ENCODE measurements around the gene TRIM37.

TRIM37 gene

GRCh38 chr17:59124665-59125064 lies 18.0 kb upstream of the TRIM37 start:
- Histone ChIP-seq H3K9ac (ENCODE audit: low read length) (no peak overlapping the region), H4K20me1 (ENCODE audit: insufficient read depth, low read length) (no peaks in the 10 kb centered on the region), H3F3A (ENCODE audit: insufficient read depth, low read length) (no peaks in the 10 kb centered on the region), H3K79me2 (ENCODE audit: low read length) (peaks cover 33% of the 10 kb centered on the region), H3K4me2 (ENCODE audit: low read depth, low read length) (no peak overlapping the region), H3K27me3 (replicated peaks; ENCODE audit: insufficient read depth, low read length) (no peaks in the 10 kb centered on the region), H3K9me3 (replicated peaks; ENCODE audit: insufficient read depth, low read length) (no peaks in the 10 kb centered on the region), H3K36me3 (replicated peaks; ENCODE audit: insufficient read depth, low read length) (no peaks in the 10 kb centered on the region; the same call in 1 of the 2 replicates), H3K9me2 (replicated peaks; ENCODE audit: insufficient read depth, low read length) (no peaks in the 10 kb centered on the region), H3K27ac (ENCODE audit: low read length) (no peak overlapping the region), H3K4me3 (ENCODE audit: low read length) (no peak overlapping the region), H3K4me1 (ENCODE audit: low read length) (no peaks in the 10 kb centered on the region), H2AFZ (ENCODE audit: low read length) (no peak overlapping the region)
- TF ChIP-seq EZH2phosphoT487 (IDR thresholded peaks at IDR 0.05; ENCODE audit: low read length) (no peak), EZH2 (optimal IDR thresholded peaks at IDR 0.05; ENCODE audit: low read depth, low read length) (no peak), CTCF (IDR thresholded peaks at IDR 0.05; ENCODE audit: low read length) (no peak)
- no peak for DNase-seq

- H3K79me2 ChIP-seq (ENCODE audit: low read length), result peaks cover 34% of the 10 kb centered on the region
- no peak overlapping the region for H3K9ac ChIP-seq (ENCODE audit: low read length)
- no peak overlapping the region for H2AFZ ChIP-seq (ENCODE audit: low read length)
- no peaks in the 10 kb centered on the region for H3K9me2 ChIP-seq (replicated peaks; ENCODE audit: insufficient read depth, low read length)
- 0 out of 2 replicates have a peak, but pooled peaks cover 3% of the 10 kb centered on the region for H3F3A ChIP-seq (ENCODE audit: insufficient read depth, low read length)
- no peaks in the 10 kb centered on the region for H4K20me1 ChIP-seq (ENCODE audit: insufficient read depth, low read length)
- peaks cover 5% of the 10 kb centered on the region; the same call in 1 of the 2 replicates for H3K36me3 ChIP-seq (replicated peaks; ENCODE audit: insufficient read depth, low read length)
- TF ChIP-seq CTCF (IDR thresholded peaks at IDR 0.05; ENCODE audit: low read length) (no peak), EZH2phosphoT487 (IDR thresholded peaks at IDR 0.05; ENCODE audit: low read length) (no peak)
- no peaks in the 10 kb centered on the region for H3K27me3 ChIP-seq (replicated peaks; ENCODE audit: insufficient read depth, low read length)
- no peaks in the 10 kb centered on the region for H3K9me3 ChIP-seq (replicated peaks; ENCODE audit: insufficient read depth, low read length)
- H3K4me3 ChIP-seq (ENCODE audit: low read length), result no peak overlapping the region
- no peak overlapping the region for H3K4me2 ChIP-seq (ENCODE audit: low read depth, low read length)
- no peak overlapping the region for H3K27ac ChIP-seq (ENCODE audit: low read length)
- no peak for DNase-seq
- no peaks in the 10 kb centered on the region for H3K4me1 ChIP-seq (ENCODE audit: low read length)
Measured at GRCh38 chr17:59121901-59122480, 15.3 kb upstream of the TRIM37 start.

GRCh38 chr17:59115474-59115873 lies 8.8 kb upstream of the TRIM37 start:
- no peaks in the 10 kb centered on the region for H3K4me1 ChIP-seq (ENCODE audit: low read length)
- no peaks in the 10 kb centered on the region for H3K27me3 ChIP-seq (replicated peaks; ENCODE audit: insufficient read depth, low read length)
- TF ChIP-seq CTCF (IDR thresholded peaks at IDR 0.05; ENCODE audit: low read length), result no peak
- TF ChIP-seq EZH2phosphoT487 (IDR thresholded peaks at IDR 0.05; ENCODE audit: low read length), result no peak
- no peak for TF ChIP-seq EZH2 (optimal IDR thresholded peaks at IDR 0.05; ENCODE audit: low read depth, low read length)
- H3K36me3 ChIP-seq (replicated peaks; ENCODE audit: insufficient read depth, low read length), result peaks cover 5% of the 10 kb centered on the region; the same call in 1 of the 2 replicates
- no peak overlapping the region for H3K9ac ChIP-seq (ENCODE audit: low read length)
- no peaks in the 10 kb centered on the region for H4K20me1 ChIP-seq (ENCODE audit: insufficient read depth, low read length)
- no peak overlapping the region for H3K4me3 ChIP-seq (ENCODE audit: low read length)
- H3K4me2 ChIP-seq (ENCODE audit: low read depth, low read length), result no peak overlapping the region
- H3F3A ChIP-seq (ENCODE audit: insufficient read depth, low read length), result peaks cover 3% of the 10 kb centered on the region; the same call in 1 of the 2 replicates
- no peak for DNase-seq
- H2AFZ ChIP-seq (ENCODE audit: low read length), result no peak overlapping the region
- H3K79me2 ChIP-seq (ENCODE audit: low read length), result peaks cover 19% of the 10 kb centered on the region
- H3K9me3 ChIP-seq (replicated peaks; ENCODE audit: insufficient read depth, low read length), result no peaks in the 10 kb centered on the region
- H3K9me2 ChIP-seq (replicated peaks; ENCODE audit: insufficient read depth, low read length), result no peaks in the 10 kb centered on the region
- no peak overlapping the region for H3K27ac ChIP-seq (ENCODE audit: low read length)

All from MM.1S (cell line).